ENCODE results near the gene PTPRF.

Gene PTPRF

GRCh38 chr1:43510621-43511020, 20.1 kb upstream of the PTPRF start:
- H3K9me3 ChIP-seq (ENCODE audit: insufficient read depth, low read length): no peaks in the 10 kb centered on the region
- H3K9ac ChIP-seq (ENCODE audit: low read length): no peak overlapping the region
- H3K4me3 ChIP-seq (ENCODE audit: insufficient read depth, low read length, poor library complexity, severe bottlenecking): no peak overlapping the region
- H3K79me2 ChIP-seq (ENCODE audit: insufficient read depth, low read length): no peaks in the 10 kb centered on the region
- H3K9me2 ChIP-seq (replicated peaks; ENCODE audit: insufficient read depth, low read length): no peaks in the 10 kb centered on the region
- no peaks in the 10 kb centered on the region for H3F3A ChIP-seq (ENCODE audit: insufficient read depth)
- H3K27me3 ChIP-seq (ENCODE audit: low read length): no peaks in the 10 kb centered on the region
- no peaks in the 10 kb centered on the region for H3K36me3 ChIP-seq (ENCODE audit: low read length)
- H3K4me2 ChIP-seq (ENCODE audit: low read depth, low read length, poor library complexity, severe bottlenecking): no peak overlapping the region
- no peak overlapping the region for H2AFZ ChIP-seq (ENCODE audit: low read depth, low read length, severe bottlenecking)
- no peak overlapping the region for H3K27ac ChIP-seq (ENCODE audit: low read depth, low read length)
- TF ChIP-seq EZH2phosphoT487 (conservative IDR thresholded peaks at IDR 0.05; ENCODE audit: low read length) (no peak), CTCF (IDR thresholded peaks at IDR 0.05; ENCODE audit: insufficient read depth, low read length, poor library complexity, severe bottlenecking) (no peak)
- no peaks in the 10 kb centered on the region for H4K20me1 ChIP-seq (ENCODE audit: low read depth, low read length)

GRCh38 chr1:43511394-43511793, 19.3 kb upstream of the PTPRF start:
- no peaks in the 10 kb centered on the region for H4K20me1 ChIP-seq (ENCODE audit: low read depth, low read length)
- no peaks in the 10 kb centered on the region for H3K27me3 ChIP-seq (ENCODE audit: low read length)
- H2AFZ ChIP-seq (ENCODE audit: low read depth, low read length, severe bottlenecking): no peak overlapping the region
- no peak overlapping the region for H3K4me3 ChIP-seq (ENCODE audit: insufficient read depth, low read length, poor library complexity, severe bottlenecking)
- H3K4me2 ChIP-seq (ENCODE audit: low read depth, low read length, poor library complexity, severe bottlenecking): no peak overlapping the region
- H3K9me3 ChIP-seq (ENCODE audit: insufficient read depth, low read length): no peaks in the 10 kb centered on the region
- TF ChIP-seq EZH2phosphoT487 (conservative IDR thresholded peaks at IDR 0.05; ENCODE audit: low read length) (no peak), CTCF (IDR thresholded peaks at IDR 0.05; ENCODE audit: insufficient read depth, low read length, poor library complexity, severe bottlenecking) (no peak)
- no peak overlapping the region for H3K9ac ChIP-seq (ENCODE audit: low read length)
- no peaks in the 10 kb centered on the region for H3K79me2 ChIP-seq (ENCODE audit: insufficient read depth, low read length)
- no peaks in the 10 kb centered on the region for H3K36me3 ChIP-seq (ENCODE audit: low read length)
- H3F3A ChIP-seq (ENCODE audit: insufficient read depth): no peaks in the 10 kb centered on the region
- H3K27ac ChIP-seq (ENCODE audit: low read depth, low read length): no peak overlapping the region
- H3K9me2 ChIP-seq (replicated peaks; ENCODE audit: insufficient read depth, low read length): no peaks in the 10 kb centered on the region

- H3K79me2 ChIP-seq (ENCODE audit: insufficient read depth, low read length): no peaks in the 10 kb centered on the region
- no peak overlapping the region for H3K4me2 ChIP-seq (ENCODE audit: low read depth, low read length, poor library complexity, severe bottlenecking)
- no peak overlapping the region for H3K4me3 ChIP-seq (ENCODE audit: insufficient read depth, low read length, poor library complexity, severe bottlenecking)
- no peaks in the 10 kb centered on the region for H3K27me3 ChIP-seq (ENCODE audit: low read length)
- H3K9me2 ChIP-seq (replicated peaks; ENCODE audit: insufficient read depth, low read length): no peaks in the 10 kb centered on the region
- no peak overlapping the region for H2AFZ ChIP-seq (ENCODE audit: low read depth, low read length, severe bottlenecking)
- TF ChIP-seq EZH2phosphoT487 (conservative IDR thresholded peaks at IDR 0.05; ENCODE audit: low read length): no peak
- H4K20me1 ChIP-seq (ENCODE audit: low read depth, low read length): no peaks in the 10 kb centered on the region
- no peaks in the 10 kb centered on the region for H3K9me3 ChIP-seq (ENCODE audit: insufficient read depth, low read length)
- H3K9ac ChIP-seq (ENCODE audit: low read length): no peak overlapping the region
- H3F3A ChIP-seq (ENCODE audit: insufficient read depth): no peaks in the 10 kb centered on the region
- H3K36me3 ChIP-seq (ENCODE audit: low read length): no peaks in the 10 kb centered on the region
- H3K27ac ChIP-seq (ENCODE audit: low read depth, low read length): no peak overlapping the region
Measured at GRCh38 chr1:43512133-43512532, 18.6 kb upstream of the PTPRF start.

DNA sequence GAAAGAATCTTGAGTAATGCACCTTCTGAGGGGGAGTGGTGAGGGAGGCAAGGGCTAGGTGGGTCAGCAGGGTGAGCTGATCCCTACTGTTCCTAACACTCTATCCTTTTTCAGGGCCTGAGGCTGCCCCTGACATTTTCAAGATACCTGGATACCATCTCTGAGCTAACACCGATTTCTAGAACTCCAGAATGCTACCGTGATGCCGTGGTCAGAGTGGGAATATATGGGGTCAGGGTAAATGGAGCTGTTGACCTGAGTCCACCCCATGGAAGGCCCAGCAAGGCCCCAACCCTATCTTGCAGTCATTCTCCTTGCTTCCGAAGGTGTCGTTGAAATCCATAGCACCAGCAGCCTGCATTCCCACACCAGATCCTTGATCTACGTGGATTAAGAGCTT, 18.0 kb upstream of the PTPRF start:
- H3K9me3 ChIP-seq (ENCODE audit: insufficient read depth, low read length): no peaks in the 10 kb centered on the region
- no peaks in the 10 kb centered on the region for H3K79me2 ChIP-seq (ENCODE audit: insufficient read depth, low read length)
- H3K9ac ChIP-seq (ENCODE audit: low read length): no peak overlapping the region
- TF ChIP-seq EZH2phosphoT487 (conservative IDR thresholded peaks at IDR 0.05; ENCODE audit: low read length) (no peak), CTCF (IDR thresholded peaks at IDR 0.05; ENCODE audit: insufficient read depth, low read length, poor library complexity, severe bottlenecking) (no peak)
- H3K4me3 ChIP-seq (ENCODE audit: insufficient read depth, low read length, poor library complexity, severe bottlenecking): no peak overlapping the region
- H3K27ac ChIP-seq (ENCODE audit: low read depth, low read length): no peak overlapping the region
- no peaks in the 10 kb centered on the region for H4K20me1 ChIP-seq (ENCODE audit: low read depth, low read length)
- no peak overlapping the region for H2AFZ ChIP-seq (ENCODE audit: low read depth, low read length, severe bottlenecking)
- H3K9me2 ChIP-seq (replicated peaks; ENCODE audit: insufficient read depth, low read length): no peaks in the 10 kb centered on the region
- no peaks in the 10 kb centered on the region for H3K27me3 ChIP-seq (ENCODE audit: low read length)
- no peak overlapping the region for H3K4me2 ChIP-seq (ENCODE audit: low read depth, low read length, poor library complexity, severe bottlenecking)
- no peaks in the 10 kb centered on the region for H3K36me3 ChIP-seq (ENCODE audit: low read length)
- no peaks in the 10 kb centered on the region for H3F3A ChIP-seq (ENCODE audit: insufficient read depth)
